K562 (cell line): ENCODE results near the gene C20orf96. TPM values are rescaled to one million over a fixed set of nuclear protein-coding genes. Genes with fewer than 3 reads are reported as not detected.

Source experiments
- E2F5 ChIP-seq: sonication (generic); formaldehyde crosslinking; IDR thresholded peaks from 2 replicates; pipeline ENCODE4 v1.8.0; 2022; ENCODE audit warnings: mild to moderate bottlenecking, missing genetic modification reagents
- ELF1 ChIP-seq: fragments of 200-800 bp; sonication (Bioruptor generic); IDR thresholded peaks from 2 replicates; pipeline ENCODE4 v1.6.1; 2016; ENCODE audit warnings: missing genetic modification characterization, missing compliant biosample characterization
- ETV5 ChIP-seq: sonication (generic); formaldehyde crosslinking; IDR thresholded peaks from 2 replicates; pipeline ENCODE4 v1.4.0; 2020; ENCODE audit warnings: low read depth, mild to moderate bottlenecking, missing genetic modification reagents
- FOXJ3 ChIP-seq: sonication (generic); formaldehyde crosslinking; IDR thresholded peaks from 2 replicates; pipeline ENCODE4 v1.4.0; 2020; ENCODE audit warnings: mild to moderate bottlenecking, missing genetic modification reagents
- HMGN3 ChIP-seq: IDR thresholded peaks from 2 replicates; pipeline ENCODE4 v1.6.1; 2011; ENCODE audit warnings: borderline replicate concordance, low read depth, mild to moderate bottlenecking, mixed read lengths, low read length; ENCODE audit not compliant: insufficient read length; ENCODE audit errors: extremely low read depth
- JUNB ChIP-seq: fragments of 450-650 bp; formaldehyde crosslinking; conservative IDR thresholded peaks from 2 replicates; pipeline ENCODE4 v1.4.0; 2020; ENCODE audit warnings: mild to moderate bottlenecking
- MAFG ChIP-seq: fragments of 450-650 bp; conservative IDR thresholded peaks from 2 replicates; pipeline ENCODE4 v1.6.1; 2016; ENCODE audit warnings: missing genetic modification characterization, missing compliant biosample characterization
- NFE2 ChIP-seq: IDR thresholded peaks from 2 replicates; pipeline ENCODE4 v1.6.1; 2014; ENCODE audit warnings: antibody characterized with exemption, low read depth
- PATZ1 ChIP-seq: fragments of 250-450 bp; sonication (Bioruptor Pico); IDR thresholded peaks from 2 replicates; pipeline ENCODE4 v1.5.0; 2020; ENCODE audit warnings: mild to moderate bottlenecking, borderline replicate concordance
- PBX2 ChIP-seq, 2 experiments: IDR thresholded peaks in 1 of 2; conservative IDR thresholded peaks in 1 of 2; 2 replicates each; pipeline ENCODE4 v1.6.1; 2016; ENCODE audit warnings: low read depth in 2 of 2, mild to moderate bottlenecking in 1 of 2, missing compliant biosample characterization in 1 of 2, missing genetic modification characterization in 1 of 2, moderate library complexity in 1 of 2
- PCBP1 ChIP-seq: fragments of 200-400 bp; formaldehyde crosslinking; IDR thresholded peaks from 2 replicates; pipeline ENCODE4 v1.6.1; 2018; ENCODE audit warnings: mild to moderate bottlenecking, low read depth, low read length; ENCODE audit not compliant: poor library complexity, severe bottlenecking
- RFX5 ChIP-seq: IDR thresholded peaks from 2 replicates; pipeline ENCODE4 v1.6.1; 2011; ENCODE audit warnings: low read depth, mild to moderate bottlenecking, improper control_type of control experiment, low read length
- SMAD2 ChIP-seq: fragments of 150-350 bp; IDR thresholded peaks from 2 replicates; pipeline ENCODE4 v1.6.1; 2014; ENCODE audit warnings: low read depth, mild to moderate bottlenecking, low read length
- SNRNP70 ChIP-seq: fragments of 200-400 bp; formaldehyde crosslinking; optimal IDR thresholded peaks from 2 replicates; pipeline ENCODE3; 2017; ENCODE audit warnings: low read depth, low read length
- TEAD4 ChIP-seq, 2 experiments: sonication (generic) in 1 of 2; formaldehyde crosslinking in 1 of 2; IDR thresholded peaks; 2 replicates each; pipeline versions ENCODE4 v1.6.1 to v1.8.0; 2012 to 2022; ENCODE audit warnings: borderline replicate concordance in 1 of 2, inconsistent platforms in 1 of 2, low read length in 1 of 2, mild to moderate bottlenecking in 1 of 2, missing genetic modification reagents in 1 of 2
- ZC3H11A ChIP-seq: IDR thresholded peaks from 2 replicates; pipeline ENCODE4 v1.6.1; 2012; ENCODE audit warnings: low read depth, low read length, improper control_type of control experiment
- ZNF280B ChIP-seq: fragments of 250-450 bp; sonication (Bioruptor Pico); IDR thresholded peaks from 2 replicates; pipeline ENCODE4 v1.5.1; 2021; ENCODE audit warnings: mild to moderate bottlenecking
- ZNF717 ChIP-seq: fragments of 250-450 bp; sonication (Bioruptor Pico); IDR thresholded peaks from 2 replicates; pipeline ENCODE4 v1.5.0; 2021
- ZNF830 ChIP-seq: fragments of 250-450 bp; sonication (Bioruptor Pico); IDR thresholded peaks from 2 replicates; pipeline ENCODE4 v1.5.0; 2021; ENCODE audit warnings: mild to moderate bottlenecking
- ZSCAN32 ChIP-seq: fragments of 450-650 bp; formaldehyde crosslinking; IDR thresholded peaks from 2 replicates; pipeline ENCODE4 v1.4.0; 2020; ENCODE audit warnings: mild to moderate bottlenecking, moderate library complexity
- polyA plus RNA-seq, 8 experiments: library from polyadenylated mRNA; depleted of rRNA in 4 of 8; stranded (reverse) in 5 of 8; unstranded in 3 of 8; fragments of >200 nt; fragmentation: Nextera tagmentation in 2 of 8; fragmentation: Illumina TruSeq in 1 of 8; extraction: Ambion mirVana in 2 of 8; extraction: Trizol in 1 of 8; gene quantifications; 2 replicates each; pipeline versions ENCODE4 v1.2.1 to v1.2.3, GENCODE V29; 2011 to 2014; ENCODE audit warnings: inconsistent platforms in 1 of 8, missing spikeins in 1 of 8
- total RNA-seq, 7 experiments: library from RNA; depleted of rRNA in 6 of 7; stranded (reverse); fragments of >200 nt in 6 of 7; fragmentation: Illumina TruSeq in 2 of 7; extraction: Trizol in 2 of 7; gene quantifications; 2 replicates each; pipeline versions ENCODE4 v1.2.1 to v1.2.3, GENCODE V29; 2011 to 2021; ENCODE audit warnings: low replicate concordance in 1 of 7

Gene C20orf96
- total and polyA plus RNA-seq, 9 of the 15 experiments (the other 6 are each of a cell fraction or from before 2014, with no cell fraction given): 1.7 to 11.7 (median 4.2) TPM

GRCh38 chr20:297098-297924 lies 6.8 kb upstream of the C20orf96 start, which contains the start of gene ZCCHC3 (continued):
- TF ChIP-seq PBX2 (CRISPR knock-in tag; IDR thresholded peaks at IDR 0.05; ENCODE audit: low read depth): no peak
- no peak for TF ChIP-seq PBX2 (tag; conservative IDR thresholded peaks at IDR 0.05; ENCODE audit: low read depth)
- no peak for TF ChIP-seq JUNB (CRISPR knock-in tag)
- no peak for TF ChIP-seq FOXJ3 (CRISPR knock-in tag)
- no peak for TF ChIP-seq RFX5
- no peak for TF ChIP-seq PATZ1 (CRISPR knock-in tag)
- TF ChIP-seq ZSCAN32 (CRISPR knock-in tag): no peak
- peak; percentile 77 for TF ChIP-seq ETV5 (CRISPR knock-in tag)
- no peak for TF ChIP-seq E2F5
- TF ChIP-seq ZC3H11A: no peak
- TF ChIP-seq ZNF830 (CRISPR knock-in tag): no peak
- TF ChIP-seq NFE2: no peak
- no peak for TF ChIP-seq ZNF280B
- no peak for TF ChIP-seq ZNF717 (CRISPR knock-in tag)
- peak; percentile 47; the same call in 1 of the 2 replicates for TF ChIP-seq TEAD4 (IDR thresholded peaks at IDR 0.05; ENCODE audit: low read length)
- TF ChIP-seq TEAD4 (CRISPR knock-in tag; IDR thresholded peaks at IDR 0.05; ENCODE audit: borderline replicate concordance): no peak
- TF ChIP-seq MAFG (tag): no peak
- TF ChIP-seq SNRNP70: no peak
- peak; percentile 80 for TF ChIP-seq ELF1 (tag)
- TF ChIP-seq HMGN3: peak; percentile 85
- TF ChIP-seq PCBP1: no peak
- no peak for TF ChIP-seq SMAD2
